Mononuclear cell (primary cell): ENCODE measurements around the gene CSNK1A1. TPM values are rescaled to one million over a fixed set of nuclear protein-coding genes. Genes with fewer than 3 reads are reported as not detected.
"Not testable (repeated sequence)": the region's sequence is repeated elsewhere in the genome, so short reads cannot be mapped to it uniquely, and the experiment has no call there.

Experiments
- H3K27me3 ChIP-seq: 2 replicates; pipeline ENCODE4 v1.6.0; 2011; ENCODE audit warnings: low read length, control low read depth; ENCODE audit not compliant: insufficient read depth
- H3K4me1 ChIP-seq: 2 replicates; pipeline ENCODE4 v1.5.1; 2011; ENCODE audit warnings: mild to moderate bottlenecking, low read length, control low read depth; ENCODE audit not compliant: insufficient read depth
- H3K4me3 ChIP-seq: 2 replicates; pipeline ENCODE4 v1.5.1; 2011; ENCODE audit warnings: mild to moderate bottlenecking, low read length, moderate library complexity
- H3K9me3 ChIP-seq: 2 replicates; pipeline ENCODE4 v1.5.1; 2011; ENCODE audit warnings: low read depth, mild to moderate bottlenecking, control low read depth, low read length
- total RNA-seq: library from RNA; depleted of rRNA; stranded (reverse); fragments of >200 nt; gene quantifications from one replicate; pipeline ENCODE4 v1.2.3, GENCODE V29; 2012

CSNK1A1 gene
- total RNA-seq: 249 TPM

DNA sequence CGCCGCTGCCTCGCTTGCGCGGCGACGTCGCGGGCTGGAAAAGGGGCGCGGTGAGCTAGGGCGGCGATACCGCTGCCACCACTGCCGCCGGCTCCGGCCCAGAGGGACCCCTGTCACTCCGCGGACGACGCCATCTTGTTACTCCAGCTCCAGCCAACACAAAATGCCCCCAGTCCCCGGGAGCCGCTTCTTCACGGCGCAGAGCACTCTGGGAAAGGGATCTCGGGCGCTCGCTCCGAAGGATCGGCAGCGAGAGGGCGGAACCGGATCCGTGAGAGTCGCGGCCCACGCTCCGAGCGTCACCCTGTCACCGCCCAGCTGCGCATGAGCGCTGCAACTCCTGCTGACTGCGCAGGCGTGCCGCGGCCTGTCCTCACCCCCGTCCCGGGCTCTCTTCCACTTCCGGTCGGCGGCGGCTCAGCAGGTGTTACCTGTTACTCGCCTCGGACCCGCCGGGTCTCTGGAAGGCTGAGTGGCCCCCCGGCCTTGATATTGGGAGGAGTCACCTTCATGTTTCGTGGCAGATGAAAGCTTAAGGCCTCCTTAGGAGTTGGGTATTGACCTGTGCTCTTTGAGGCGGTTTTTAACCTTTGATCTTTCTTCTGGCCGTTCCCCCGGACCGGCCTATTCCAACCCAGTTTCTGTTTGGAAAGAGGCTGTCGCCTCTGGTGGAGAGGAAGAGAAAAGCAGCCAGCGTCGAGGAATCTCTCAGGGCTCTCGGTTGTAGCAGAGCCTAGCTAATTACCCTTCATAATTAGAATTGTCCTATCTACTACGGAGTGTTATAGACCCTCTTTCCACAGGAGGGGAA lies at the start of gene CSNK1A1:
Gene CSNK1A1 (minus strand): TSS at position 213 of the 811 bp plus-strand sequence. CDS start 475 bp downstream, outside the sequence.
- Histone ChIP-seq H3K4me3 (peak within 1 kb of the TSS; percentile 99), H3K4me1 (peaks cover 34% of the 10 kb centered on the region), H3K9me3 (no peaks in the 10 kb centered on the region), H3K27me3 (no peaks in the 10 kb centered on the region)

GRCh38 chr5:149600932-149601331 lies 49.7 kb upstream of the CSNK1A1 start:
- Histone ChIP-seq H3K4me1 (peaks cover 3% of the 10 kb centered on the region), H3K9me3 (no peaks in the 10 kb centered on the region), H3K27me3 (no peaks in the 10 kb centered on the region), H3K4me3 (no peak overlapping the region)

- Histone ChIP-seq H3K4me1 (no peaks in the 10 kb centered on the region), H3K4me3 (no peak overlapping the region), H3K27me3 (no peaks in the 10 kb centered on the region), H3K9me3 (no peaks in the 10 kb centered on the region)
Observed at GRCh38 chr5:149599375-149599774, 48.1 kb upstream of the CSNK1A1 start.

- no peaks in the 10 kb centered on the region for H3K9me3 ChIP-seq
- no peaks in the 10 kb centered on the region for H3K27me3 ChIP-seq
- no peaks in the 10 kb centered on the region for H3K4me1 ChIP-seq
- H3K4me3 ChIP-seq: no peak overlapping the region
Observed at GRCh38 chr5:149598966-149599365, 47.7 kb upstream of the CSNK1A1 start.

DNA sequence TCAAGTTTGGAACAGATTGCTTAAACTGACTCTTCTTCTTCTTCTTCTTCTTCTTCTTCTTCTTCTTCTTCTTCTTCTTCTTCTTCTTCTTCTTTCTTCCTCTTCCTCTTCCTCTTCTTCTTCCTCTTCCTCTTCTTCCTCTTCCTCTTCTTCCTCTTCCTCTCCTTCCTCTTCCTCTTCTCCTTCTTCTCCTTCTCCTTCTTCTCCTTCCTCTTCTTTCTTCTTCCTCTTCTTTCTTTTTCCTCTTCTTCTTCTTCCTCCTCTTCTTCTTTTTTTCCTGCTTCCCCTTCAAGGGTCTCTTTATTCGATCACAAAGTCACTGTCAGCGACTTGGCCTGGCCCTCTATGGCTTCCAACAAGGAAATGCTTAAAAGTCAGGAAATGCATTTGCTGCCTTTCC lies 47.0 kb upstream of the CSNK1A1 start:
- H3K4me3 ChIP-seq, H3K4me1 ChIP-seq, H3K27me3 ChIP-seq, H3K9me3 ChIP-seq: not testable (repeated sequence)

- Histone ChIP-seq H3K9me3 (no peaks in the 10 kb centered on the region), H3K4me3 (no peak overlapping the region), H3K4me1 (no peaks in the 10 kb centered on the region), H3K27me3 (no peaks in the 10 kb centered on the region)
Observed at GRCh38 chr5:149597618-149598017, 46.4 kb upstream of the CSNK1A1 start.

GRCh38 chr5:149596712-149597111 lies 45.5 kb upstream of the CSNK1A1 start:
- Histone ChIP-seq H3K4me3 (no peak overlapping the region), H3K9me3 (no peaks in the 10 kb centered on the region), H3K4me1 (no peaks in the 10 kb centered on the region), H3K27me3 (peaks cover 3% of the 10 kb centered on the region)

DNA sequence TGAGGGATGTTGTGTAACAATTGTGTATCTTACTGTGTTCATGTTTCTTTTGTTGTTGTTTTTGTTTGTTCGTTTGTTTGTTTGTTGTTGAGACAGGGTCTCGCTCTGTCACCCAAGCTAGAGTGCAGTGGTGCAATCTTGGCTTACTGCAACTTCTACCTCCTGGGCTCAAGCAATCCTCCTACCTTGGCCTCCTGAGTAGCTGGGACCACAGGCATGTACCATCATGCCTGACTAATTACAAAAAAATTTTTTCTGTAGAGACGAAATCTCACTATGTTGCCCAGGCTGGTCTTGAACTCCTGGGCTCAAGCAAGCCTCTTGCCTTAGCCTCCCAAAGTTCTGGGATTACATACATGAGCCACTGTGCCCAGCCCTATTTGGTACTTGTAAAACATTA lies 43.9 kb upstream of the CSNK1A1 start:
- not testable (repeated sequence) for H3K27me3 ChIP-seq, H3K9me3 ChIP-seq, H3K4me1 ChIP-seq, H3K4me3 ChIP-seq

DNA sequence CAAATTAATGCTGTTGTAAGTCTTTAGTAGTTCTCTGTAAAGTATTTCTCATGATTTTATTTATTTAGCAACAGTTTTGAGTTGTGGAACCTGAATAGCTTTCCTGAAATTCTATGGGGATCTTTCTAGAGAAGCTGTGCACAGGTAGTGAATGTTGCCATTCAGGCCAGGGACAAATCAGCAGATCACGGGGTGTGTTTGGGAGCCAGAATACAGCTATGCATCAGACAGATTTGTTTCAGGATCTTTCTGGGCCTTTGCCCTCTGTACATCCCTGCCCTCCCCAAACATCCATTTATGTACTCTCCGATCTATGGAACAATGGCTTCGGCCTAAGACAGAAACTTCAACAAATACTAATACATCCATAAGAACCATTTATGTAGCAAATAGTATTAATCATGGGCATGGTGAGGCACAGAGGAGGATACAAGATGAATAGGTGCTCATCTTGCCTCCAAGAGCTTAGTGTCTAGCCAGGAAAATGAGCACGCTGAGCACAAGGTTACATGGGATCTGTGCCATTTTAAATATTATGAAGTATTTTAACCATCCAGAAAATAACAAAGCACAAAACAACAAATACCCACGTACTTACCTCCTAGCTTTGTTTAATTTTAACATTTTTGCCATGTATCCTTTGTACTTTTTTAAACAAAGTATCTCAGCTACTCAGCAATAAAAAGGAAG lies 43.1 kb upstream of the CSNK1A1 start:
- no peaks in the 10 kb centered on the region for H3K4me1 ChIP-seq
- no peaks in the 10 kb centered on the region for H3K9me3 ChIP-seq
- peaks cover 3% of the 10 kb centered on the region for H3K27me3 ChIP-seq
- H3K4me3 ChIP-seq: no peak overlapping the region

GRCh38 chr5:149593370-149593769 lies 42.1 kb upstream of the CSNK1A1 start:
- no peaks in the 10 kb centered on the region for H3K4me1 ChIP-seq
- peaks cover 3% of the 10 kb centered on the region for H3K27me3 ChIP-seq
- no peaks in the 10 kb centered on the region for H3K9me3 ChIP-seq
- no peak overlapping the region for H3K4me3 ChIP-seq

DNA sequence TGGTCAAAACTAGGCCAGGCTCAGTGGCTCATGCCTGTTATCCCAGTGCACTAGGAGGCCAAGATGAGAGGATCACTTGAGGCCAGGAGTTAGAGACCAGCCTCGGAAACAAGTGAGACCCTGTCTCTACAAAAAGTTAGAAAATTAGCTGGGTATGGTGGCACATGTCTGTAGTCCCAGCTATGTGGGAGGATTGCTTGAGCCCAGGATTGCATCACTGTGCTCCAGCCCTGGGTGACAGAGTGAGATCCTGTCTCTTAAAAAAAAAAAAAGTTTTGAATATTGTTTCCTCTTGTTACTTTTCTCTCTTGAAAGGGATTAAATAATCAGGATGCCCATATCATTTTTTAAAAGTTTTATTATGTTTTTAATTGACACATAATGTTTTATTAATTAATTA lies 37.7 kb upstream of the CSNK1A1 start:
- Histone ChIP-seq H3K4me3 (no peak overlapping the region), H3K4me1 (no peaks in the 10 kb centered on the region), H3K9me3 (no peaks in the 10 kb centered on the region), H3K27me3 (peaks cover 3% of the 10 kb centered on the region)

DNA sequence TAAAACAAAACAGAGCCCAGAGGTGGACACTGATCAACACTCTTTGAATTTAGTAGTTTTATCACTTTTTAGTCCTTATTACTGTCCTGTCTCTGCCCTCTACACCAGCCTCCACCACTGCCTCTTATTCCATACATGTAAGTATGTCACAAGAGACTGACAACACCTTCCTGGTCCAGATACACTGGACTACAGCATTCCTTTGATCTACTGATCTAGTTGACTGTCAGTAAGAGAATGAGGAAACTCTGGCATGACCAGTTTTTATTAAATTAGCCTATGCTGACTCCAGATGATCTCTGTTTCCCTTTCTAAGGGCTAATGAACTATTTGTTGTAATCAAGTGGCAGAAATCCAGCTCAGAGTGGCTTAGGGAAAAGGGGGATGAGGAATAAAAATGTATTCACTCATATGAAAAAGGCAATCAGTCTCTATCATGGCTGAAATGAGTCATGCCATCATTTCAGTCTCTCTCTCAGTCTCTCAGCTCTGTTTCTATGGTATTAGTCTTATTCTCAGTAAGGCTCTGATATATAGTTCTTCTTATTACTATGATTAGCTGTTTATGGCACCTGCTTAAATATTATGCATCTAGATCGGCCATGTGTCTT lies 35.6 kb upstream of the CSNK1A1 start:
- Histone ChIP-seq H3K9me3 (no peaks in the 10 kb centered on the region), H3K4me1 (no peaks in the 10 kb centered on the region), H3K27me3 (peaks cover 5% of the 10 kb centered on the region), H3K4me3 (no peak overlapping the region)

DNA sequence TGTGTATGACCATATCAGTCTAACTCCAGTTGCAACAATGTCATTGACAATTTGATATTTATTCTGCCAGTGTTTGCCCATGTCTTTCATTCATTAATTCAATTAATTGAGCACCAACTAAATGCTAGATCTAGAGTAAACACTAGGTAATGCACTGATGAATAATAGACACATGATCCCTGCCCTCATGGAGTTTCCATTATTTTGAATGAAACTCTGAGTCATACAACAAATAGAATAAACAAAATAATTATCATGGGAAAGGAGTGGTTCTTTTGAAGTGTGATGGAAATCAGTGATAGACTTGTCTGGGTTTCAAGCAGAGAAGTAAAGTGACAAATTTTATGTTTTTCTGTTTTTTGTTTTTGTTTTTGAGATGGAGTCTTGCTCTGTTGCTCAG lies 34.7 kb upstream of the CSNK1A1 start:
- H3K4me1 ChIP-seq: peaks cover 7% of the 10 kb centered on the region
- peaks cover 11% of the 10 kb centered on the region for H3K27me3 ChIP-seq
- no peak overlapping the region for H3K4me3 ChIP-seq
- no peaks in the 10 kb centered on the region for H3K9me3 ChIP-seq

DNA sequence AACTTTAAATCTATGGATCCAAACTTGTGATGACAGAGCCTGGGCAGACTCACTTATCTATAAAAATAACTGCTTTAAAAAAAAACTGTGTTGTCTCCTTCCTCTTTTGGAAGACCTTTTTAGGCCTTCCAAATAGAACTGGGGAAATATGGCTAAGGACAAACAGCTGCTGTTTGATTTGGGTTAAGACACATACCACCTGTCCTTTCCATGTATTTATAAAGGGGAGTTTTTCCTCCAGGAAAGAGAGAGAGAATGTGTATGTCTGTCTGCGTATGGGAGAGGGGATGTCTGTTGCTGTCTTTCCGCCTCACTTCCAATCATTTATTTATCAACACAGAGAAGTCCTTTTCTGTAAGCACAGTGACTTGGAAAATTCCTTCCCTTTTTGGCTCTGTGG lies 32.9 kb upstream of the CSNK1A1 start:
- peaks cover 19% of the 10 kb centered on the region for H3K27me3 ChIP-seq

GRCh38 chr5:149583394-149583793 lies 32.2 kb upstream of the CSNK1A1 start:
- H3K27me3 ChIP-seq: peaks cover 19% of the 10 kb centered on the region

More for the DNA sequence above, 32.9 kb upstream of the CSNK1A1 start:
- H3K4me1 ChIP-seq: peaks cover 10% of the 10 kb centered on the region
- H3K9me3 ChIP-seq: no peaks in the 10 kb centered on the region
- H3K4me3 ChIP-seq: no peak overlapping the region

More at GRCh38 chr5:149583394-149583793, 32.2 kb upstream of the CSNK1A1 start:
- H3K4me3 ChIP-seq: no peak overlapping the region
- H3K4me1 ChIP-seq: peaks cover 10% of the 10 kb centered on the region
- H3K9me3 ChIP-seq: no peaks in the 10 kb centered on the region
